ENCODE data around the gene LARP4B. TPM values are rescaled to one million over a fixed set of nuclear protein-coding genes. Genes with fewer than 3 reads are reported as not detected.

The LARP4B gene
- total RNA-seq, 1 donor from 2014 or later: 64.2 TPM

DNA sequence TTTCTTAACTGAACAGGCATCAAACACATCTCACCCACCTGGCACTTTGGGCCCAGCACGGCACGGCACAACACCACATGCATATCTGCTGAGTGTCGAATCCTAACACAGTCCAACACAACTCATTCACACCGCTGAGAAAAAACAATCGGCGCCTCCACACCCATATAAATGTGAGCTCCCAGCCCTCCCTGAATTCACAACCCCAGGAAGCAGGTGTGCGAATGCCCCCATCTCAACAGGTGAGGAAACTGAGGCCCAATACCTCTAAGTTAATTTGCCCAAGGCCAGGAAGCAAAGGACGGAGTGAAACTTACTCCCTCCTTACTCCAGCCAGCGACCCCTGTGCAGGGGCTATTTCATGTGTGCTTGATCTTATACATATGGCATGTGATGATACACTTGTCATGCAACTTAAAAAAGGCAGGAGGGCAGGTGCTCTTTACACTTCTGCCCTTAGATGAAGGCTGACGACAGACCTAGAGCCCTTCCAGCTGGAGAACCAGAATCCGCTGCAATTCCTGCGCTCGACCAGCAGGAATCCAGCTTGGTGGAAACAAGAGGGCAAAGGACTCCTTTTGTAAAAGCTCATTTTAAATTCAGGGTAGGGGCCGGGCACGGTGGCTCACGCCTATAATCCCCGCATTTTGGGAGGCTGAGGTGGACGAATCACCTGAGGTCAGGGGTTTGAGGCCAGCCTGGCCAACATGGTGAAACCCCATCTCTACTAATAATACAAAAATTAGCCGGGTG, 116.0 kb downstream of the LARP4B start:
- no peak for DNase-seq
- no peak overlapping the region for H3K4me3 ChIP-seq
- no peaks in the 10 kb centered on the region for H3K9me3 ChIP-seq (replicated peaks)
- intact Hi-C loops (cut with micrococcal nuclease): no loop called here
- peaks cover 39% of the 10 kb centered on the region for H3K4me1 ChIP-seq
- H3K27ac ChIP-seq (replicated peaks): no peak overlapping the region
- no peaks in the 10 kb centered on the region for H3K27me3 ChIP-seq (ENCODE audit: low read depth)
- TF ChIP-seq, protein P1, sequence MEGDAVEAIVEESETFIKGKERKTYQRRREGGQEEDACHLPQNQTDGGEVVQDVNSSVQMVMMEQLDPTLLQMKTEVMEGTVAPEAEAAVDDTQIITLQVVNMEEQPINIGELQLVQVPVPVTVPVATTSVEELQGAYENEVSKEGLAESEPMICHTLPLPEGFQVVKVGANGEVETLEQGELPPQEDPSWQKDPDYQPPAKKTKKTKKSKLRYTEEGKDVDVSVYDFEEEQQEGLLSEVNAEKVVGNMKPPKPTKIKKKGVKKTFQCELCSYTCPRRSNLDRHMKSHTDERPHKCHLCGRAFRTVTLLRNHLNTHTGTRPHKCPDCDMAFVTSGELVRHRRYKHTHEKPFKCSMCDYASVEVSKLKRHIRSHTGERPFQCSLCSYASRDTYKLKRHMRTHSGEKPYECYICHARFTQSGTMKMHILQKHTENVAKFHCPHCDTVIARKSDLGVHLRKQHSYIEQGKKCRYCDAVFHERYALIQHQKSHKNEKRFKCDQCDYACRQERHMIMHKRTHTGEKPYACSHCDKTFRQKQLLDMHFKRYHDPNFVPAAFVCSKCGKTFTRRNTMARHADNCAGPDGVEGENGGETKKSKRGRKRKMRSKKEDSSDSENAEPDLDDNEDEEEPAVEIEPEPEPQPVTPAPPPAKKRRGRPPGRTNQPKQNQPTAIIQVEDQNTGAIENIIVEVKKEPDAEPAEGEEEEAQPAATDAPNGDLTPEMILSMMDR (IDR thresholded peaks at IDR 0.05; ENCODE audit: borderline replicate concordance): no peak
- peaks cover 88% of the 10 kb centered on the region for H3K36me3 ChIP-seq

DNA sequence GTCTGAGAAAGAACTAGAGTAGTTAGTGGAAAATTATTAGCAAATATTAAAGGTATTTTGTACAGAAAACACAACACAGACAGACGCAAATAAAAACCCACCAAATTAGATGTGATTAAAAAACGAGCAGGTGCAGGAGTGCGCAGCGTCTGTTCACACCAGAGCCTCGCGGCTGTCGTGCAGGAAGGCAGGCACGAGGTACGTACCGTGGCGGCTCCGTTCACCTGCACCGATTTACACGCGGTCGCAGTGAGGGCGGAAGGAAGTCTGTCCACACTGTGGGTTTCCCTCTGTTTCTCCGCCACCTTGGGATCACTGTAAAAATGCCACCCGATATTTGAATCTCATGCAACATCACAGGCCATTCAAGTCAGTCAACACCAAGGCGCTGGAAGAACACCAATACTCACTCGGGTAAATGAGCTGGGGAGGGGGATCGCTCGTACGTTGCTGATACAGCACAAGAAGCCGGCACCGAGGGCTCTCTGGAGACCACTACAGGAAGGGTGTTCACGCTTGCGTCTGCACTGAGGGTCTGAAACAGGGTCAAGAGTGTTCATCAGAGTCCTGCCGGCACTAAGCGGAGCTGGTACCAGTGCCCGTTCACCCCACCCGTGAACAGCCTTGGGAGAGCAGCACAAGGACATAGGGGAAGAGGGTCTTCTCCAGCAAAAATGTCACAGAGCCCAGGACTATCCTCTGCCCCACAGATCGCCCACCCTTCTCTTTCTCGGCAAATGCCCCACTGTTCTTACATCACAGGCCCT, 116.8 kb downstream of the LARP4B start:
- Histone ChIP-seq H3K4me3 (no peak overlapping the region), H3K27ac (replicated peaks) (no peak overlapping the region), H3K4me1 (peaks cover 45% of the 10 kb centered on the region), H3K27me3 (ENCODE audit: low read depth) (no peaks in the 10 kb centered on the region), H3K9me3 (replicated peaks) (no peaks in the 10 kb centered on the region), H3K36me3 (peaks cover 87% of the 10 kb centered on the region)
- TF ChIP-seq, protein P1 (IDR thresholded peaks at IDR 0.05; ENCODE audit: borderline replicate concordance): no peak
- intact Hi-C loops (cut with micrococcal nuclease): no loop called here
- no peak for DNase-seq

DNA sequence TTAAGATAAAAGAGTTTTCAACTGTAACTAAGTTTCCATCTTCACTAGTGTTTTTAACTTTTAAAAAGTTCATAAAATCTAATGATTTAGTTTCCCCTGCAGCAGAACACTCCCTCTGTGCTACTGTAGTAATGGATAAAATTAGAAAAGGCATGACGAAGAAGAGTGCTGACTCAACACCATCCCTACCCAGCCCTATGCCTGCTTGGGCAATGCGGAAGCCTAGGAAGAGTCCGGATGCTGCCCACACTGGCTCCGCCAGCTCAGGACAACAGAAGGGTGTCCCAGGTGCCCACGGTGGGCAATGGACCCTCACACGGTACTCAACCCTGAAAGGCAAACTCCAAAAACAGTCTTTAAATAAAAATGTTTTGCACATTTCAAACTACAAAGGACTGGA, 118.2 kb downstream of the LARP4B start:
- intact Hi-C loops (cut with micrococcal nuclease): no loop called here
- Histone ChIP-seq H3K4me3 (no peak overlapping the region), H3K27me3 (ENCODE audit: low read depth) (no peaks in the 10 kb centered on the region), H3K9me3 (replicated peaks) (no peaks in the 10 kb centered on the region), H3K27ac (replicated peaks) (no peak overlapping the region), H3K4me1 (peaks cover 38% of the 10 kb centered on the region), H3K36me3 (peaks cover 95% of the 10 kb centered on the region)
- TF ChIP-seq, protein P1 (IDR thresholded peaks at IDR 0.05; ENCODE audit: borderline replicate concordance): no peak
- DNase-seq: no peak

DNA sequence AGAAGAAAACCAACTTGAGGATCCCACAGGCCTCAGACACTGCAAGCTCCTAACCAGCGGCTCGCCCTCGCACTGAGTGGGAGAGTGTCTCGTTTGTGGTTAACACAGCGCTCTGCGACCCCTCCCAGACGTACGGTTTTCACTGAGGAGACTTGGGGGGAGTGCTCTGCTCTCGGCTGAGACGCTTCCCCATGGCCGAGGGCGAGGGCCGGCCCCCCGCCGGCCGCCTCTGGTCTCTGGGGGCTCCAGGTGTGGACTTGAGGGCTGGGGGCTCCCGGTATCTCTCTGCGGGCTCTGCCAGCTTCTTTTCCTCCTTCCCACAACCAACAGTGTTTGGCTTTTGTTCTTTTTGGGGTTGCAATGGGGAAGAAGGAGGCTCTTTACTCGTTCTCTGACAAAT, 118.7 kb downstream of the LARP4B start:
- Histone ChIP-seq H3K9me3 (replicated peaks) (no peaks in the 10 kb centered on the region), H3K27ac (replicated peaks) (no peak overlapping the region), H3K4me1 (peaks cover 33% of the 10 kb centered on the region), H3K4me3 (no peak overlapping the region), H3K27me3 (ENCODE audit: low read depth) (no peaks in the 10 kb centered on the region), H3K36me3 (peaks cover 96% of the 10 kb centered on the region)
- DNase-seq: no peak
- TF ChIP-seq, protein P1 (IDR thresholded peaks at IDR 0.05; ENCODE audit: borderline replicate concordance): no peak
- intact Hi-C loops (cut with micrococcal nuclease): no loop called here

DNA sequence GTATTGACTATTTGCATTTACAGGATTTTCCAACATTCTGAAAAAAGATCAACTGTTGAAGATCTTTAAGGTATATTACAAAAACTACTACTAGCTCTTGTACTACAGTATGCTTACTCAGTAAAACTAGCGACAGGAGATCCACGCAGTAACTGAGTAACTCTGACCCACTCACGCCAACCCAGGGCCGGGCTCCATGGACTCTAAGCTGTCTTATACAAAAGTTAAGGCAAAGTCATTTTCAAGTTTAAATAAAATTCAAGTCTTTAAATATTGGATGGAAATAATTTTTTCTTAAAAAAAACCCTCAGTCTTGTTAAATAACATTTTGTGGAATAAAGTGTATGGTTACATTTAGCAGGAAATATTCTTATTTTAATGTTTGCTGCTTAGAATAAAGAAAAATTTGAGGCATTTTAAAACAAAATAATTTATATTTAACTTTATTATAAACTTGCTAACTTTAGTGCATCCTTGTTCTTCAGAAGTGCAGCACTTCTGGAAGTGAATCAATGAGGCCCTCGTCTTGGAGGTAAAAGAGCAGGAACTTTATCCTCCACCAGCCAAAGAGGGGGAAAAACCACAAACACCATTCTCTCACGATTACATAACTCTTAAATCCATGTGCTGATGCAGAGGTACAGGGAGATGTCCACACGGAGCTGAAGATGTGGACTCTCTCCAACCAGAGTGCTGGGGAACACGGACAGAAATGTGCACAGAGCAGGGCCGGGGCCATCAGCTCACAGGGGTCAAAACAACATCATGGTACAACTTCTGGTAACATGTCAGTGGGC, 119.9 kb downstream of the LARP4B start:
- Histone ChIP-seq H3K4me3 (no peak overlapping the region), H3K9me3 (replicated peaks) (no peaks in the 10 kb centered on the region), H3K36me3 (peaks cover 95% of the 10 kb centered on the region), H3K4me1 (peaks cover 21% of the 10 kb centered on the region), H3K27me3 (ENCODE audit: low read depth) (no peaks in the 10 kb centered on the region), H3K27ac (replicated peaks) (no peak overlapping the region)
- intact Hi-C loops (cut with micrococcal nuclease): no loop called here
- TF ChIP-seq, protein P1 (IDR thresholded peaks at IDR 0.05; ENCODE audit: borderline replicate concordance): no peak
- DNase-seq: no peak
